ENCODE measurements around the gene FGF19.
"Not testable (repeated sequence)": the region's sequence is repeated elsewhere in the genome, so short reads cannot be mapped to it uniquely, and the experiment has no call there.

The FGF19 gene

GRCh38 chr11:69695581-69695980, 8.2 kb downstream of the FGF19 start:
- DNase-seq = no peak

- DNase-seq = no peak
Measured at GRCh38 chr11:69694781-69695180, 9.0 kb downstream of the FGF19 start.

- no peak for DNase-seq
Measured at GRCh38 chr11:69692422-69692821, 11.4 kb downstream of the FGF19 start.

GRCh38 chr11:69691463-69691862, 12.4 kb downstream of the FGF19 start:
- no peak for DNase-seq

GRCh38 chr11:69689484-69690319, 14.1 kb downstream of the FGF19 start:
- no peak for DNase-seq

GRCh38 chr11:69687969-69688771, 15.7 kb downstream of the FGF19 start:
- DNase-seq = not testable (repeated sequence)

- DNase-seq = no peak
Measured at GRCh38 chr11:69686856-69687255, 17.0 kb downstream of the FGF19 start.

GRCh38 chr11:69686452-69686851, 17.4 kb downstream of the FGF19 start:
- no peak for DNase-seq

- DNase-seq = no peak
Measured at GRCh38 chr11:69685348-69685747, 18.5 kb downstream of the FGF19 start.

GRCh38 chr11:69684651-69685050, 19.2 kb downstream of the FGF19 start:
- DNase-seq = no peak

- no peak for DNase-seq
Measured at GRCh38 chr11:69683764-69684333, 20.0 kb downstream of the FGF19 start.

GRCh38 chr11:69682681-69683326, 21.0 kb downstream of the FGF19 start:
- DNase-seq = no peak

- no peak for DNase-seq
Measured at GRCh38 chr11:69682221-69682620, 21.6 kb downstream of the FGF19 start.

- DNase-seq = no peak
Measured at GRCh38 chr11:69680688-69681087, 23.1 kb downstream of the FGF19 start.

GRCh38 chr11:69677749-69678148, 26.1 kb downstream of the FGF19 start:
- no peak for DNase-seq

- DNase-seq = peak; percentile 88
Measured at GRCh38 chr11:69674886-69675714, 28.7 kb downstream of the FGF19 start, which contains the start of gene LTO1. Gene LTO1, minus strand, starts transcription at chr11:69675353. Its CDS starts 114 bp downstream, at chr11:69675239.

- DNase-seq = no peak
Measured at GRCh38 chr11:69674267-69674885, 29.4 kb downstream of the FGF19 start.

GRCh38 chr11:69671734-69672465, 31.9 kb downstream of the FGF19 start:
- DNase-seq = no peak

GRCh38 chr11:69670158-69670845, 33.5 kb downstream of the FGF19 start:
- DNase-seq = no peak

GRCh38 chr11:69669486-69669885, 34.3 kb downstream of the FGF19 start:
- no peak for DNase-seq

Measured in GOT3 (cell line).